SK-N-SH treated with all-trans-retinoic acid at 6 μM for 48 hours (cell line): ENCODE measurements around the gene SEC31A.

Source experiments
- ATAC-seq: fragments of 200-7000 bp; cut with Tn5 transposase; 3 replicates; pipeline ENCODE4 v1.9.1; 2020; ENCODE audit warnings: mild to moderate bottlenecking, moderate library complexity
- ARNTL ChIP-seq: fragments of 450-650 bp; formaldehyde crosslinking; IDR thresholded peaks from 2 replicates; pipeline ENCODE4 v1.5.0; 2020; ENCODE audit warnings: low read depth, mild to moderate bottlenecking, moderate library complexity, borderline replicate concordance
- BACH2 ChIP-seq: fragments of 250-450 bp; sonication (Bioruptor Pico); IDR thresholded peaks from 2 replicates; pipeline ENCODE4 v1.9.0; 2021; ENCODE audit warnings: mild to moderate bottlenecking, borderline replicate concordance
- CSDC2 ChIP-seq: fragments of 250-450 bp; sonication (Bioruptor Pico); IDR thresholded peaks from 2 replicates; pipeline ENCODE4 v1.5.0; 2020; ENCODE audit warnings: mild to moderate bottlenecking, moderate library complexity
- ESRRG ChIP-seq: fragments of 250-450 bp; sonication (Bioruptor Pico); IDR thresholded peaks from 2 replicates; pipeline ENCODE4 v1.6.1; 2021; ENCODE audit warnings: mild to moderate bottlenecking
- GLIS3 ChIP-seq: fragments of 250-450 bp; sonication (Bioruptor Pico); IDR thresholded peaks from 2 replicates; pipeline ENCODE4 v1.5.0; 2020; ENCODE audit warnings: mild to moderate bottlenecking, moderate library complexity
- ISL1 ChIP-seq: fragments of 250-450 bp; sonication (Bioruptor Pico); IDR thresholded peaks from 2 replicates; pipeline ENCODE4 v2.1.2; 2022; ENCODE audit warnings: mild to moderate bottlenecking, moderate library complexity
- RARB ChIP-seq: fragments of 250-450 bp; sonication (Bioruptor Pico); IDR thresholded peaks from 2 replicates; pipeline ENCODE4 v1.8.0; 2021; ENCODE audit warnings: mild to moderate bottlenecking, moderate library complexity
- SNAI2 ChIP-seq: fragments of 250-450 bp; sonication (Bioruptor Pico); IDR thresholded peaks from 2 replicates; pipeline ENCODE4 v1.5.0; 2020; ENCODE audit warnings: mild to moderate bottlenecking, moderate library complexity
- TCF4 ChIP-seq: fragments of 250-450 bp; sonication (Bioruptor Pico); IDR thresholded peaks from 2 replicates; pipeline ENCODE4 v1.8.0; 2021; ENCODE audit warnings: mild to moderate bottlenecking, moderate library complexity, borderline replicate concordance
- ZFP3 ChIP-seq: fragments of 250-450 bp; sonication (Bioruptor Pico); IDR thresholded peaks from 2 replicates; pipeline ENCODE4 v1.5.0; 2020; ENCODE audit warnings: mild to moderate bottlenecking, moderate library complexity
- ZNF70 ChIP-seq: fragments of 450-650 bp; formaldehyde crosslinking; IDR thresholded peaks from 2 replicates; pipeline ENCODE4 v1.5.0; 2020; ENCODE audit warnings: mild to moderate bottlenecking, moderate library complexity
- TF ChIP-seq, protein P1 (sequence below): fragments of 250-450 bp; sonication (Bioruptor Pico); IDR thresholded peaks from 2 replicates; pipeline ENCODE4 v1.5.1; 2021; ENCODE audit warnings: mild to moderate bottlenecking, moderate library complexity
- TF ChIP-seq, protein P2 (sequence below): fragments of 250-450 bp; sonication (Bioruptor Pico); IDR thresholded peaks from 2 replicates; pipeline ENCODE4 v1.5.0; 2020; ENCODE audit warnings: mild to moderate bottlenecking, moderate library complexity
- TF ChIP-seq, protein P3 (sequence below): fragments of 250-450 bp; sonication (Bioruptor Pico); IDR thresholded peaks from 2 replicates; pipeline ENCODE4 v1.8.0; 2020; ENCODE audit warnings: mild to moderate bottlenecking, moderate library complexity, borderline replicate concordance
- TF ChIP-seq, protein P4 (sequence below): fragments of 250-450 bp; sonication (Bioruptor Pico); IDR thresholded peaks from 2 replicates; pipeline ENCODE4 v1.5.1; 2020; ENCODE audit warnings: low read depth, mild to moderate bottlenecking, moderate library complexity

SEC31A gene

DNA sequence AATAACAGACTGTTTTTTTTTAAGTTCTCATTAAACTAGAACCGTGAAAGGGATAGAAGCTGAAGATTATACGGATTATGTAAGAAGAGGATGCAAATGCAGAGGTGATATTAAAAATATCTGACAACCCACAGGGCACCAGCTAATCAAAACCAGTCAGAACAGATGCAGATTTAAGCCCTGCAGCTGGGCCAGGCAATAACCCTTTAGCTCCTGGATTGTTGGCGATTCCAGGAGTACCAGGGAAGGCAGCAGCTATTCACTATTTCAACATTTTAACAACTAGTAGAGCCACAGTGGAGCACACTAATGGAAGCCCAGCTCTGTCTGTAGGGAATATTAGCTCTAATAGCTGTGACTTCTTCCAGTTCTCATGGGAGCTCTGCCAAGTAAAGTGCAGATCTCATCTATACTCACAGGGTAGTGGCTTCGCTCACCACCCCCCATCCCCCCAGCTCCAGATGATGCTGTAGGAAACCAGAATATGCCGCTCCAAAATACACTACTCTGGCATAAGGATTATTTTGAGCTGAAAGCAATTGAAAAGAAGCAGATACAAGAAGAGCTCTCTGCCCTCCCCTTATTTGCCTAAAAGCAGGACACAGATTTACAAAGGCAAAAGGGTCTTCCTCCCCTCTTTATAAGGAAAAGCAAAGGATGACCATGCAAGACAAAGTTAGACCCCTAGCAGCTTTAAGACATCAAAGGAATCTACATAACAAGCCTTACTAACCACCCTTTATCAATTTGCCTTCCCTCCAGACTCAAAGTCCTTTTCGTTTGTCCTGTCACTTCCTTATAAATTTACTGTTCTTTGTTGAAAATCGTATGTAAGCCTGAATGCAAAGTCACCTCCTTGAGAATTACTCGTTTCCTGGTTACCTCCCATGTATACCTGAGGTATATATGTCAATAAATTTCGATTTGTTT lies 106.0 kb downstream of the SEC31A start:
- TF ChIP-seq TCF4 (CRISPR knock-in tag) (peak; percentile 81), CSDC2 (no peak), GLIS3 (CRISPR knock-in tag) (no peak), RARB (CRISPR knock-in tag) (no peak), ZFP3 (CRISPR knock-in tag) (peak; percentile 57; the same call in 1 of the 2 replicates), BACH2 (CRISPR knock-in tag) (no peak), ARNTL (no peak)
- TF ChIP-seq, protein P1, sequence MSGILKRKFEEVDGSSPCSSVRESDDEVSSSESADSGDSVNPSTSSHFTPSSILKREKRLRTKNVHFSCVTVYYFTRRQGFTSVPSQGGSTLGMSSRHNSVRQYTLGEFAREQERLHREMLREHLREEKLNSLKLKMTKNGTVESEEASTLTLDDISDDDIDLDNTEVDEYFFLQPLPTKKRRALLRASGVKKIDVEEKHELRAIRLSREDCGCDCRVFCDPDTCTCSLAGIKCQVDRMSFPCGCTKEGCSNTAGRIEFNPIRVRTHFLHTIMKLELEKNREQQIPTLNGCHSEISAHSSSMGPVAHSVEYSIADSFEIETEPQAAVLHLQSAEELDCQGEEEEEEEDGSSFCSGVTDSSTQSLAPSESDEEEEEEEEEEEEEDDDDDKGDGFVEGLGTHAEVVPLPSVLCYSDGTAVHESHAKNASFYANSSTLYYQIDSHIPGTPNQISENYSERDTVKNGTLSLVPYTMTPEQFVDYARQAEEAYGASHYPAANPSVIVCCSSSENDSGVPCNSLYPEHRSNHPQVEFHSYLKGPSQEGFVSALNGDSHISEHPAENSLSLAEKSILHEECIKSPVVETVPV (CRISPR knock-in tag) = no peak
- TF ChIP-seq, protein P2, sequence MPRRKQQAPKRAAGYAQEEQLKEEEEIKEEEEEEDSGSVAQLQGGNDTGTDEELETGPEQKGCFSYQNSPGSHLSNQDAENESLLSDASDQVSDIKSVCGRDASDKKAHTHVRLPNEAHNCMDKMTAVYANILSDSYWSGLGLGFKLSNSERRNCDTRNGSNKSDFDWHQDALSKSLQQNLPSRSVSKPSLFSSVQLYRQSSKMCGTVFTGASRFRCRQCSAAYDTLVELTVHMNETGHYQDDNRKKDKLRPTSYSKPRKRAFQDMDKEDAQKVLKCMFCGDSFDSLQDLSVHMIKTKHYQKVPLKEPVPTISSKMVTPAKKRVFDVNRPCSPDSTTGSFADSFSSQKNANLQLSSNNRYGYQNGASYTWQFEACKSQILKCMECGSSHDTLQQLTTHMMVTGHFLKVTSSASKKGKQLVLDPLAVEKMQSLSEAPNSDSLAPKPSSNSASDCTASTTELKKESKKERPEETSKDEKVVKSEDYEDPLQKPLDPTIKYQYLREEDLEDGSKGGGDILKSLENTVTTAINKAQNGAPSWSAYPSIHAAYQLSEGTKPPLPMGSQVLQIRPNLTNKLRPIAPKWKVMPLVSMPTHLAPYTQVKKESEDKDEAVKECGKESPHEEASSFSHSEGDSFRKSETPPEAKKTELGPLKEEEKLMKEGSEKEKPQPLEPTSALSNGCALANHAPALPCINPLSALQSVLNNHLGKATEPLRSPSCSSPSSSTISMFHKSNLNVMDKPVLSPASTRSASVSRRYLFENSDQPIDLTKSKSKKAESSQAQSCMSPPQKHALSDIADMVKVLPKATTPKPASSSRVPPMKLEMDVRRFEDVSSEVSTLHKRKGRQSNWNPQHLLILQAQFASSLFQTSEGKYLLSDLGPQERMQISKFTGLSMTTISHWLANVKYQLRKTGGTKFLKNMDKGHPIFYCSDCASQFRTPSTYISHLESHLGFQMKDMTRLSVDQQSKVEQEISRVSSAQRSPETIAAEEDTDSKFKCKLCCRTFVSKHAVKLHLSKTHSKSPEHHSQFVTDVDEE (CRISPR knock-in tag) = 0 out of 2 replicates have a peak, but pooled peaks have one; percentile 75
- TF ChIP-seq, all 23 proteins: peak for 3
- peak; percentile 76 for ATAC-seq

DNA sequence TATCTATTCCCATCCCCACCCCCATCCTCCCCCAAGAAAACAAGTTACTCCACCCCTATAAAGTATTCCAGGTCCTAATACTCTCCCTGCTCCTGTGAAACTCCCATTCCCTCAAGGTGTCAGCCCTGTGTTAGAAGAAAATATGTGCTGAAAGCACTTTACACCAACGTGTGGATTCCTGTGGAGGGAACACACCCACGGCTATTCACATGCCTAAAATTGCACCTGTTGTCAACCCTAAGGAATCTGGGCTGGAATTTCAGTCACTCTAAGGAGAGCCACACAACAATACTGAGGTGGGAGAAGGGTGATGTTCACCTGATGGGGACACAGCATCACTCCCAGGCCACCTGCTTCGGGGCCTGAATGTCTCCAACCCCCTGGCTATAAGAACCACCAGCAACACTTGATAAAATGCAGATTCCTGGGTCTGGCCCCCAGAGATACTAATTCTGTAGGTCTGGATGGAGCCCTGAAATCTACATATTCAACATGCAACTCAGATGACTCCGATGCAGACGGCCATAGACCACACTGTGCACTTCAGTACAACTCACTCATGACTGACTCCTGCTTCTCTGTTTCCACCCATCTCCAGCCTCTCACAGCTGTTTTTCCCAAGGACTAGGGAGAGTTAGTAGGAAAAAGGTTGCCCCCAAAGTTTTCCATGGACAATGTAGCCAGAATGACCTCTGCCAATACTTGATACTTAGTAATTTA lies 108.2 kb downstream of the SEC31A start:
- TF ChIP-seq TCF4 (CRISPR knock-in tag) (no peak), ISL1 (no peak), SNAI2 (CRISPR knock-in tag) (no peak), RARB (CRISPR knock-in tag) (no peak), ESRRG (CRISPR knock-in tag) (no peak), ZNF70 (CRISPR knock-in tag) (no peak)
- TF ChIP-seq, all 23 proteins: peak for 0
- no peak for ATAC-seq

DNA sequence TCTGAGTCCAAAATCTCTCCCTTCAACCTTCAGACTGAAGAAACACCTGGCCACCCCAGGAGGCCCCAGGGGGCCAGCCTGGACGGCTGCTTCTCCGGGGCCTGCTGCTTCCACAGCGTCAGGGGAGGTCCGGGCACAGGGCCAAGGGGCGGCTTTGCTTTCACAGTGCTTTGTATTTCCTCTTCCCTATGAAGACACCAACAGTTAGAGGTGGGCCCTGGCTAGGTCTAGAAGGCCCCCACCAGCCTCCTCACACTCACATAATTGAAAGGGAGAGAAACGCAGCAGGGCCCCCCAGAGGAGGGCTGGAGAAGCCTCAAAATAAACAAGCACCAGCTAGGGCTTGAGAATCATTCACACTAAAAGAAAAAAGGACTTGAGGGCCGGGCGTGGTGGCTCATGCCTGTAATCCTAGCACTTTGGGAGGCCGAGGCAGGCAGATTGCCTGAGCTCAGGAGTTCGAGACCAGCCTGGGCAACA lies 110.2 kb downstream of the SEC31A start:
- TF ChIP-seq ARNTL (no peak), ISL1 (no peak), CSDC2 (no peak), GLIS3 (CRISPR knock-in tag) (no peak), ZFP3 (CRISPR knock-in tag) (no peak)
- TF ChIP-seq, protein P3, sequence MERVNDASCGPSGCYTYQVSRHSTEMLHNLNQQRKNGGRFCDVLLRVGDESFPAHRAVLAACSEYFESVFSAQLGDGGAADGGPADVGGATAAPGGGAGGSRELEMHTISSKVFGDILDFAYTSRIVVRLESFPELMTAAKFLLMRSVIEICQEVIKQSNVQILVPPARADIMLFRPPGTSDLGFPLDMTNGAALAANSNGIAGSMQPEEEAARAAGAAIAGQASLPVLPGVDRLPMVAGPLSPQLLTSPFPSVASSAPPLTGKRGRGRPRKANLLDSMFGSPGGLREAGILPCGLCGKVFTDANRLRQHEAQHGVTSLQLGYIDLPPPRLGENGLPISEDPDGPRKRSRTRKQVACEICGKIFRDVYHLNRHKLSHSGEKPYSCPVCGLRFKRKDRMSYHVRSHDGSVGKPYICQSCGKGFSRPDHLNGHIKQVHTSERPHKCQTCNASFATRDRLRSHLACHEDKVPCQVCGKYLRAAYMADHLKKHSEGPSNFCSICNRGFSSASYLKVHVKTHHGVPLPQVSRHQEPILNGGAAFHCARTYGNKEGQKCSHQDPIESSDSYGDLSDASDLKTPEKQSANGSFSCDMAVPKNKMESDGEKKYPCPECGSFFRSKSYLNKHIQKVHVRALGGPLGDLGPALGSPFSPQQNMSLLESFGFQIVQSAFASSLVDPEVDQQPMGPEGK (CRISPR knock-in tag) = no peak
- TF ChIP-seq, protein P4, sequence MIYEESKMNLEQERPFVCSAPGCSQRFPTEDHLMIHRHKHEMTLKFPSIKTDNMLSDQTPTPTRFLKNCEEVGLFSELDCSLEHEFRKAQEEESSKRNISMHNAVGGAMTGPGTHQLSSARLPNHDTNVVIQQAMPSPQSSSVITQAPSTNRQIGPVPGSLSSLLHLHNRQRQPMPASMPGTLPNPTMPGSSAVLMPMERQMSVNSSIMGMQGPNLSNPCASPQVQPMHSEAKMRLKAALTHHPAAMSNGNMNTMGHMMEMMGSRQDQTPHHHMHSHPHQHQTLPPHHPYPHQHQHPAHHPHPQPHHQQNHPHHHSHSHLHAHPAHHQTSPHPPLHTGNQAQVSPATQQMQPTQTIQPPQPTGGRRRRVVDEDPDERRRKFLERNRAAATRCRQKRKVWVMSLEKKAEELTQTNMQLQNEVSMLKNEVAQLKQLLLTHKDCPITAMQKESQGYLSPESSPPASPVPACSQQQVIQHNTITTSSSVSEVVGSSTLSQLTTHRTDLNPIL (CRISPR knock-in tag) = no peak
- TF ChIP-seq, protein P1 (CRISPR knock-in tag) = no peak
- ATAC-seq = peak; percentile 23; the same call in 2 of the 3 replicates
